ENCODE measurements around the gene INAVA.
"Not testable (repeated sequence)": the region's sequence is repeated elsewhere in the genome, so short reads cannot be mapped to it uniquely, and the experiment has no call there.

Gene INAVA

GRCh38 chr1:200959411-200959921, 64.8 kb downstream of the INAVA start:
- no peak for TF ChIP-seq CTCF (IDR thresholded peaks at IDR 0.05; ENCODE audit: low read depth, low read length)
- H3K4me3 ChIP-seq (ENCODE audit: low read depth, low read length): no peak overlapping the region

- no peak for TF ChIP-seq CTCF (IDR thresholded peaks at IDR 0.05; ENCODE audit: low read depth, low read length)
- H3K4me3 ChIP-seq (ENCODE audit: low read depth, low read length): no peak overlapping the region
Measured at GRCh38 chr1:200960236-200960947, 65.7 kb downstream of the INAVA start.

- TF ChIP-seq CTCF (IDR thresholded peaks at IDR 0.05; ENCODE audit: low read depth, low read length): no peak
- H3K4me3 ChIP-seq (ENCODE audit: low read depth, low read length): no peak overlapping the region
Measured at GRCh38 chr1:200960948-200961340, 66.2 kb downstream of the INAVA start.

- H3K4me3 ChIP-seq (ENCODE audit: low read depth, low read length): not testable (repeated sequence)
Measured at GRCh38 chr1:200962151-200962550, 67.5 kb downstream of the INAVA start.

- H3K4me3 ChIP-seq (ENCODE audit: low read depth, low read length): no peak overlapping the region
- no peak for TF ChIP-seq CTCF (IDR thresholded peaks at IDR 0.05; ENCODE audit: low read depth, low read length)
Measured at GRCh38 chr1:200962631-200963030, 67.9 kb downstream of the INAVA start.

GRCh38 chr1:200963076-200963475, 68.4 kb downstream of the INAVA start:
- TF ChIP-seq CTCF (IDR thresholded peaks at IDR 0.05; ENCODE audit: low read depth, low read length): no peak
- no peak overlapping the region for H3K4me3 ChIP-seq (ENCODE audit: low read depth, low read length)

- not testable (repeated sequence) for H3K4me3 ChIP-seq (ENCODE audit: low read depth, low read length)
Measured at GRCh38 chr1:200963888-200964287, 69.2 kb downstream of the INAVA start.
